Effector memory CD8-positive, alpha-beta T cell (primary cell): ENCODE data around the gene PDLIM1.
"Not testable (repeated sequence)": the region's sequence is repeated elsewhere in the genome, so short reads cannot be mapped to it uniquely, and the experiment has no call there.

Experiments used
- ATAC-seq: fragments of 150-1000 bp; cut with Tn5 transposase; replicated peaks from 2 replicates; pipeline ENCODE4 v1.10.0; 2021; ENCODE audit warnings: mild to moderate bottlenecking, moderate library complexity
- DNase-seq, 3 experiments: peaks; one replicate each; pipeline ENCODE4 v3.0.0; 2021
- H3K27ac Mint-ChIP-seq, 2 donors: one replicate each; pipeline ENCODE4 v1.8.0; 2022; ENCODE audit warnings: mild to moderate bottlenecking in 2 of 2, mixed read lengths in 2 of 2, moderate library complexity in 2 of 2
- H3K27me3 Mint-ChIP-seq, 2 donors: one replicate each; pipeline ENCODE4 v1.8.0; 2022; ENCODE audit warnings: mixed read lengths in 2 of 2
- H3K36me3 Mint-ChIP-seq: one replicate; pipeline ENCODE4 v1.8.0; 2022; ENCODE audit warnings: mild to moderate bottlenecking, moderate library complexity, mixed read lengths; ENCODE audit not compliant: insufficient read depth
- H3K4me1 Mint-ChIP-seq, 2 donors: one replicate each; pipeline ENCODE4 v1.8.0; 2022; ENCODE audit warnings: low read depth in 2 of 2, mixed read lengths in 2 of 2
- H3K4me3 Mint-ChIP-seq, 2 donors: one replicate each; pipeline ENCODE4 v1.8.0; 2022; ENCODE audit warnings: mild to moderate bottlenecking in 2 of 2, mixed read lengths in 2 of 2, moderate library complexity in 2 of 2
- H3K9me3 Mint-ChIP-seq, 2 donors: one replicate each; pipeline ENCODE4 v1.8.0; 2022; ENCODE audit warnings: mixed read lengths in 2 of 2

The PDLIM1 gene

GRCh38 chr10:95233377-95234034 lies 57.3 kb downstream of the PDLIM1 start:
- peaks cover 0 to 17% of the 10 kb centered on the region in 2 donors for H3K27me3 Mint-ChIP-seq
- no peak for DNase-seq
- peaks cover 3% of the 10 kb centered on the region for H3K36me3 Mint-ChIP-seq
- H3K4me3 Mint-ChIP-seq, result no peak overlapping the region
- no peak for ATAC-seq
- H3K27ac Mint-ChIP-seq, result no peak overlapping the region
- peaks cover 0 to 8% of the 10 kb centered on the region in 2 donors for H3K4me1 Mint-ChIP-seq
- no peaks in the 10 kb centered on the region for H3K9me3 Mint-ChIP-seq

DNA sequence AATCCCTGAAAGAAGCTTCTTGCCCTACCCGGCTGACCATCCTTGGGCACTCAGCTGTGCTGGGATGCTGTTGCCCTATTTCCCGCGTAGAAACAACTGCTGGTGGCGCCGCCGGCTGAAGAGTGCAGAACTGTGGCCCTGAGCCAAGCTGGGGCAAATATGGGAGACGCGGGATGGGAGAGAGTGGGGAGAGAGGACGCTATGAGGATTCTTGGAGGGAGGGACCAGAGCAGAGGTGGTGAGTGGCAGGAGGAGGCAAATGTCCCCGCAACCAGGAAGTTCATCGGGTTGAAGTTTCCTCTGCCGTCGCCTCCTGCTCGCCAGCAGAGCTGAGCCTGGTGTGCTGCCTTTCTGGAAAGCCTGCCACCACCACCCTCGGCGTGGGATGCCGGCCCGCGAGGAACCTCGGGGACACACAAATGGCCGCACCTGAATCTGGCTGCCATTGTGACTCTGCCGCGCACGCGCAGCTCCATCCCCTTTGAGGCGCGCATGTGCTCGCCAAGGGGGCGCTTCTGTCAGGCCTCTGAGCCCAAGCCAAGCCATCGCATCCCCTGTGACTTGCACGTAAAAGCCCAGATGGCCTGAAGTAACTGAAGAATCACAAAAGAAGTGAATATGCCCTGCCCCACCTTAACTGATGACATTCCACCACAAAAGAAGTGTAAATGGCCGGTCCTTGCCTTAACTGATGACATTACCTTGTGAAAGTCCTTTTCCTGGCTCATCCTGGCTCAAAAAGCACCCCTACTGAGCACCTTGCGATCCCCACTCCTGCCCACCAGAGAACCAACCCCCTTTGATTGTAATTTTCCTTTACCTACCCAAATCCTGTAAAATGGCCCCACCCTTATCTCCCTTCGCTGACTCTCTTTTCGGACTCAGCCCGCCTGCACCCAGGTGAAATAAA lies 59.9 kb downstream of the PDLIM1 start:
- not testable (repeated sequence) for H3K36me3 Mint-ChIP-seq, H3K4me1 Mint-ChIP-seq, H3K9me3 Mint-ChIP-seq
- peak; percentile 50 for ATAC-seq
- peak overlapping the region; percentile 11 to 44 for H3K27ac Mint-ChIP-seq
- H3K27me3 Mint-ChIP-seq, result peaks cover 0 to 17% of the 10 kb centered on the region in 2 donors
- DNase-seq, result peak; percentile 5 to 17 (median 8)
- H3K4me3 Mint-ChIP-seq, result peak overlapping the region; percentile 68 to 76

GRCh38 chr10:95229724-95230627 lies 60.8 kb downstream of the PDLIM1 start:
- Mint-ChIP-seq H3K9me3 (no peaks in the 10 kb centered on the region), H3K27ac (no peak overlapping the region), H3K36me3 (no peaks in the 10 kb centered on the region), H3K4me1 (peaks cover 0 to 8% of the 10 kb centered on the region in 2 donors), H3K4me3 (peak overlapping the region; percentile 68 to 76), H3K27me3 (peaks cover 0 to 17% of the 10 kb centered on the region in 2 donors)
- DNase-seq, result no peak
- no peak for ATAC-seq

DNA sequence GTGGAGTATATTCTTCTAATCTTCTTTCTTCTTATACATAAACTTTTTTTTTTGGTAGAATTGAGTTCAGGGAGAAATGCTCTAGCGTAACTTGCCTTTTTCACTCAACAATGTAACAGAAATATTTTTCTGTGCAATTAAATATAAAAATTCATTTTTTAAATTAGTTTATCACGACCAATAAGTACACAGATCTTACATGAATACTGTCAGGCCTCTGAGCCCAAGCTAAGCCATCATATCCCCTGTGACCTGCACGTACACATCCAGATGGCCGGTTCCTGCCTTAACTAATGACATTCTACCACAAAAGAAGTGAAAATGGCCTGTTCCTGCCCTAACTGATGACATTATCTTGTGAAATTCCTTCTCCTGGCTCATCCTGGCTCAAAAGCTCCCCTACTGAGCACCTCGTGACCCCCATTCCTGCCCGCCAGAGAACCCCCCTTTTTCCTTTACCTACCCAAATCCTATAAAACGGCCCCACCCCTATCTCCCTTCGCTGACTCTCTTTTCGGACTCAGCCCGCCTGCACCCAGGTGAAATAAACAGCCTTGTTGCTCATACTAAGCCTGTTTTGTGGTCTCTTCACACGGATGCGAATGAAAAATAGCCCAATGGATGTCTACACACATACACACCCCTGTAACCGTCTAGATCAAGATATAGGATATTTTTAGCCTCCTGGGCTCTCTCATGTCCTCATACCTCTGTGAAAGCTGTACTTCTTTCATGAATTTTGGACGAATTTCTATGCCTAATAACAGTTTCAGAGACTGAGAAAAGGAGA lies 61.7 kb downstream of the PDLIM1 start:
- H3K4me1 Mint-ChIP-seq, H3K9me3 Mint-ChIP-seq, H3K4me3 Mint-ChIP-seq, DNase-seq, ATAC-seq, H3K36me3 Mint-ChIP-seq, H3K27ac Mint-ChIP-seq: not testable (repeated sequence)
- H3K27me3 Mint-ChIP-seq, result peaks cover 0 to 17% of the 10 kb centered on the region in 2 donors

DNA sequence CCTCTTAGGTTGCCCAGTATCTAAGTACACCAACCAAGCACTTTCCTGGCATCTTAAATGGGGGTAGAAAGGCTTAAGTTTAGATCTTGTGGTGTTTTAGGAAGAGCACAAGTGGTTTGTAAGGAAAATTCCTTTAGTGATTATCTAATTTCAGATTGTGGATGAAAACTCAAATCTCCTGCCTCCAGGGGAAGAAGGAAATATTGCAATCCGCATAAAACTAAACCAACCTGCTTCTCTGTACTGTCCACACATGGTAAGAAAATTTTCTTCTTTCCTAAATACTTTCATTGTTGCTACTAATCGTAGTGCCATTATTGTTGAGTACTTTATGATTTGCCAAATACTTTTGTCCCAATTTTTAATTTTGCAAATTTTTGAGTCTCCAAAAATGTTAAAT lies 65.7 kb downstream of the PDLIM1 start:
- Mint-ChIP-seq H3K9me3 (no peaks in the 10 kb centered on the region), H3K4me3 (no peak overlapping the region)
- ATAC-seq, result no peak

DNA sequence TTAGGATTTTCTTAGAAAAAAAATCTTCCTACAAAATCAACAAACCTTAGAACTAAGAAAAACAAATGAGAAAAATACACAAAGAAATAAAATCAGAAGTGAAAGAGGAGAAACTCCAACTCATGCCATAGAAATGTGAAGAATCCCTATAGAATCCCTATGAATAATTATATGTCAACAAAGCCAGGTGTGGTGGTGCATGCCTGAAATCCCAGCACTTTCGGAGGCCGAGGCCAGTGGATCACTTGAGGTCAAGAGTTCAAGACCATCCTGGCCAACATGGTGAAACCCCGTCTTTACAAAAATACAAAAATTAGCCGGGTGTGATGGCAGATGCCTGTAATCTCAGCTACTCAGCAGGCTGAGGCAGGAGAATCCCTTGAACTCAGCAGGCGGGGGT lies 69.7 kb downstream of the PDLIM1 start:
- H3K36me3 Mint-ChIP-seq, result no peaks in the 10 kb centered on the region
- H3K4me3 Mint-ChIP-seq, result no peak overlapping the region
- H3K4me1 Mint-ChIP-seq, result no peaks in the 10 kb centered on the region
- no peak for DNase-seq
- no peaks in the 10 kb centered on the region for H3K9me3 Mint-ChIP-seq
- H3K27me3 Mint-ChIP-seq, result no peaks in the 10 kb centered on the region
- ATAC-seq, result no peak
- H3K27ac Mint-ChIP-seq, result no peak overlapping the region

More for the DNA sequence above, 65.7 kb downstream of the PDLIM1 start:
- DNase-seq, result no peak
- Mint-ChIP-seq H3K36me3 (no peaks in the 10 kb centered on the region), H3K27ac (no peak overlapping the region), H3K27me3 (peaks cover 0 to under 1% of the 10 kb centered on the region in 2 donors), H3K4me1 (no peaks in the 10 kb centered on the region)

- Mint-ChIP-seq H3K9me3 (no peaks in the 10 kb centered on the region), H3K36me3 (no peaks in the 10 kb centered on the region), H3K27ac (no peak overlapping the region), H3K4me1 (no peaks in the 10 kb centered on the region), H3K27me3 (no peaks in the 10 kb centered on the region), H3K4me3 (no peak overlapping the region)
- no peak for ATAC-seq
- no peak for DNase-seq
Measured at GRCh38 chr10:95220539-95220938, 70.3 kb downstream of the PDLIM1 start.

GRCh38 chr10:95217476-95217875 lies 73.3 kb downstream of the PDLIM1 start:
- no peaks in the 10 kb centered on the region for H3K4me1 Mint-ChIP-seq
- H3K27ac Mint-ChIP-seq, result no peak overlapping the region
- no peaks in the 10 kb centered on the region for H3K27me3 Mint-ChIP-seq
- H3K4me3 Mint-ChIP-seq, result no peak overlapping the region
- no peaks in the 10 kb centered on the region for H3K36me3 Mint-ChIP-seq
- no peak for ATAC-seq
- H3K9me3 Mint-ChIP-seq, result no peaks in the 10 kb centered on the region
- no peak for DNase-seq

- Mint-ChIP-seq H3K4me3 (no peak overlapping the region), H3K27ac (no peak overlapping the region), H3K36me3 (no peaks in the 10 kb centered on the region), H3K9me3 (no peaks in the 10 kb centered on the region), H3K27me3 (no peaks in the 10 kb centered on the region), H3K4me1 (no peaks in the 10 kb centered on the region)
- ATAC-seq (no peak), DNase-seq (no peak)
Measured at GRCh38 chr10:95214793-95215192, 76.0 kb downstream of the PDLIM1 start.

- H3K27me3 Mint-ChIP-seq, result no peaks in the 10 kb centered on the region
- ATAC-seq, result no peak
Measured at GRCh38 chr10:95214369-95214768, 76.4 kb downstream of the PDLIM1 start.

DNA sequence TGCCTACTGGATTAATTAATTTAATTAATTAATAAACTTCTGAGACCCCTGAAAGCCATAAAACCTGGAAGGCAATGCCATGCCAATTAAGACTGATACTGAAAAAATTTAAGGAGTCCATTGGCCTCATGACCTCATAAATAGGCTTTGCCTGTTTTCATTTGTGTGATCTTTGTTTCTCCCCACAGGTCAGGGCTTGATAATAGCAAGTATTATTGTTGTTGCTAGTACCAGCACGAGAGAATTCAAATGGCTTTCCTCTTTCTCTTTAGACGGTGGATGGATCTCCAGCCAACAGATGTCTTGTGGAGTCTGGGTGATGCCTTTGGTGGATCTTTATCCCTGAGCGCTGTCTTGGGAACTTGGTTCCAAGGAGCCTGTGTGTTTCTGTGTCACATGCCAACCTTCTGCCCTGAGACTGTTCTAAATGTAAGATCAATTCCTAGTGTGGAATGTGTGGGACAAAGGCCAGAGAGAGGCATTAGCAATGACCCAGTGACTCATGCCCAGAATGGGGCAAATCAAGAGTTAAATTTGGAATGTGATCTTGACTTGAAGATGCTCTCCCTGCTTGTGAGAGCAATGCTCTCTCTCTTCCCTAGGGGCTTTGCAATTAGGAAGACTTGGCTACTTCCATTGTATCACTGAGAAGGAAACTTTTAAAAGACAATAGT lies 79.1 kb downstream of the PDLIM1 start:
- no peaks in the 10 kb centered on the region for H3K27me3 Mint-ChIP-seq
- no peaks in the 10 kb centered on the region for H3K4me1 Mint-ChIP-seq
- no peaks in the 10 kb centered on the region for H3K9me3 Mint-ChIP-seq
- ATAC-seq, result no peak
- no peaks in the 10 kb centered on the region for H3K36me3 Mint-ChIP-seq
- H3K27ac Mint-ChIP-seq, result no peak overlapping the region
- DNase-seq, result no peak
- no peak overlapping the region for H3K4me3 Mint-ChIP-seq

More at GRCh38 chr10:95214369-95214768, 76.4 kb downstream of the PDLIM1 start:
- Mint-ChIP-seq H3K36me3 (no peaks in the 10 kb centered on the region), H3K4me3 (no peak overlapping the region), H3K27ac (no peak overlapping the region), H3K4me1 (no peaks in the 10 kb centered on the region), H3K9me3 (no peaks in the 10 kb centered on the region)
- no peak for DNase-seq

- ATAC-seq, result no peak
- Mint-ChIP-seq H3K4me3 (no peak overlapping the region), H3K27ac (no peak overlapping the region), H3K9me3 (no peaks in the 10 kb centered on the region), H3K4me1 (no peaks in the 10 kb centered on the region), H3K27me3 (no peaks in the 10 kb centered on the region), H3K36me3 (no peaks in the 10 kb centered on the region)
- DNase-seq, result no peak
Measured at GRCh38 chr10:95209509-95210127, 81.2 kb downstream of the PDLIM1 start.
